ENCODE measurements around the gene WDR6.

- TF ChIP-seq NRF1 (conservative IDR thresholded peaks at IDR 0.05 in 1 of 2, IDR thresholded peaks at IDR 0.05 in 1 of 2) (no peak), RAD21 (CRISPR knock-in tag; conservative IDR thresholded peaks at IDR 0.05 in 1 of 2, IDR thresholded peaks at IDR 0.05 in 1 of 2) (no peak), U2AF2 (optimal IDR thresholded peaks at IDR 0.05; ENCODE audit: low read depth, low read length) (no peak), PATZ1 (CRISPR knock-in tag; IDR thresholded peaks at IDR 0.05; ENCODE audit: borderline replicate concordance) (no peak), MEF2D (tag; conservative IDR thresholded peaks at IDR 0.05; ENCODE audit: low read depth) (no peak), ELK1 (CRISPR knock-in tag; IDR thresholded peaks at IDR 0.05) (no peak), POLR2A (conservative IDR thresholded peaks at IDR 0.05) (no peak), EZH2 (IDR thresholded peaks at IDR 0.05; ENCODE audit: borderline replicate concordance, low read depth, low read length) (no peak), TFAP4 (CRISPR knock-in tag; IDR thresholded peaks at IDR 0.05; ENCODE audit: borderline replicate concordance) (no peak)
These were observed 2.6 kb upstream of the WDR6 start for GRCh38 chr3:49004352-49005302.
